Fibroblast of gingiva (primary cell): Measurements from ENCODE around the gene GPR39.
"Not testable (repeated sequence)": the region's sequence is repeated elsewhere in the genome, so short reads cannot be mapped to it uniquely, and the experiment has no call there.

Experiments
- DNase-seq: peaks from one replicate; pipeline ENCODE4 v3.0.0-alpha.2; 2011; ENCODE audit warnings: low read depth

The GPR39 gene

DNA sequence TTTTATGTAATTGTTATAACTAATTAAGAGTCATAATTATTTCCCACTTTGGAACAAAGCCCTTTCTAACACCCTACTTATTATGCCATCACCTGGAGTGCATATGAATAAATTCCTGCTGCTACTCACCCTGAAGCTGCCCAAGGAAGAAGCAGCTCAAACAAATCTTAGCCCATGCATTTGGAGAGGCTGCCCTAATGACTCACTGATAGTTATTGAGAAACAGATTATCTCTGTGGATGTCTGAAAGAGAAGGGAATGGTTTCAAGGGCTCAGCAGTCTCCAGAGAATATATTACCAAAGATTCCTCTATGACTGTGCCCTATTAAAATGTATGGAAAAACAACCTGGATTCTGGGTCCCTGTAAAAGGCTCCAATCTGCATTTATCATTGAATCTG lies 81.0 kb downstream of the GPR39 start:
- no peak for DNase-seq

DNA sequence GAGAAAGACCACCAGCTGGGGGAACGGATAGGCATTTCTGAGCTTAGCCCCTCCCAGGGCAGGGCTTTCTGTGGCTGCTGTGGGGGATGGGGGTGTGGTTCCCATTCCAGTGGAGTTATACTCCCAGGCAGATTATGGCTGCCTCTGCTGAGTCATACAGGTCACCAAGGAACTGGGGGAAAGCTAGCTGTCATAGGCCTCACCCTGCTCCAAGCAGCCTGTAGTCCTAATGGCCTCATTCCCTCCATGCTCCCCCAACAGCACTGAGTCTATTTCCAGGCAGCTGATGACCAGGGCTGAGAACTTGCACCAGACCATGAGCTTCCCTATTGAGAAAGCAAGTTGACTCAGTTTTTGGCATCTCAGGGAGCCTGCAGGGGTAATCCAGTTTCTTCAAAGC lies 87.1 kb downstream of the GPR39 start:
- peak; percentile 44 for DNase-seq

DNA sequence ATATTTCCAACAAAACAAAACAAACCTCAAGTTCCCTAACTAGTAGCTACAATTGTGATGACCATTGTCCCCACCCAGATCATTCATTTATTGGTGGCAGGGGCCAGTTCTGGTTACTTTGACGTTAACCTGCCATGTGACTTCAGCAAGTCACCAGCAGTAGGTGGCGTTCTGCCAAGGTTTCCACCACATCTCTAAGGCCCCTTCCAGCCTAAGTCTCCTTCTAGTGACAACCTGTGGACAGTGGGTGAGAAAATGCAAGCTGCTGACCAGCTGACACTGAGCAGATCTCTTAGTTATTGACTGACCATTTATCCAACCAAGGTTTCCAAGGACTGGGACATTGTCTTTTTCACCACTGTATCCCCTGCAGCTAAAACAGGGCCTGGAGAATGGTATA lies 98.4 kb downstream of the GPR39 start:
- DNase-seq: no peak

DNA sequence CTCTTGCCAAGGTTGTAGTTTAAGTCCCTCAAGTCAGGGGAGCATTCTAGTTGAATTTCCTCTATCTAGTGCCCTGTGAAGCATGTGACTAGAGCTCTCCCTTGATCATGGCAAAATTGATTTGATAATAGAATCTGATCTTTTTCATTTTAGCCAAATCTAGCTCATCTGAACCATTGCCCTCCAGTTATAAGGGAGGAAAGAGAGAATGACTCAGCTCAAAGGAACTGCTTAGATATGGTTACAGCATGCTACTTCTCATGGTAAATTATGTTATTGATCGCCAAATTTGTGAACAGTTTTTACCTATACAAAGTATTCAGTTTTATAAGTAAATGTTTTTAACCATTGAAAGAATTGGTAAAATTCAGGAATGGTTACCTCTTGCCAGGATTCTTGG lies 100.8 kb downstream of the GPR39 start:
- no peak for DNase-seq

DNA sequence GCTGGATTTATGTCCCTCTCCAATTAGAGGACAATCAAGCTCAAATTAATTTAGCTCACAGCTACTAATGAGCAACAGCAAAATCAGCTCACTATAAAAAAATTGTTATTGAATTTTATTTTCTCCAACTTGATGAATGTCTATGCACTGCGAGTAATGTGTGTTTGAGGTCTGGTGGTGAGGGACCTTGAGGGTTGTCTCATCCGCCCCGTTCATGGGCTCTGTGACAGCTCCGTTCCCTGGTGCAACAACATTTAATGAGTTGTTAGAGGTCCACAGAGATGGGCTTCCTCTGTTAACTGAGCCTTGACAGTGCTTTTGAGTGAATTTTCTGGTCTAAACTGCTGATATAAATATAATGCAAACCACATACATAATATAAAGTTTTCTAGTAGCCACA lies 101.7 kb downstream of the GPR39 start:
- no peak for DNase-seq

DNA sequence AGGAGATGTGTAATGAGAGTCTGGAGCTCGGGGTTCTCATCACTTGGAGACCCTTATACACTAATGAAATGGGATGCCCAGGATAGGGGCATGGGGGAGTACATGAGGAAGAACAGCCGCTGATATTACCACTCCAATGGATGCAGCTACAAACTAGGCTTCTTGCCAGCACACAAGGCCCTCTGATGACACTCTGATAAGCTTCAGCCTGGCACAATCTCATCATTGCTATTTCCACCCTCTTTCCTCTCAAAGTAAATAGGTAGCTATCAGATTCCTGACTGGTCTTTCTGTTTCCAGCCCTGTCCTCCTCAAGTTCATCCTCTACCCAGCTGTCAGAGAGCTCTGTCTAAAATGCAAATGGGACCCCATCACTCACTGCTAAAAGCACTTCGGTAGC lies 103.0 kb downstream of the GPR39 start:
- no peak for DNase-seq

- no peak for DNase-seq
These were observed 104.7 kb downstream of the GPR39 start for GRCh38 chr2:132521341-132521740.

- no peak for DNase-seq
These were observed 106.3 kb downstream of the GPR39 start for GRCh38 chr2:132522901-132523300.

GRCh38 chr2:132537061-132537460 lies 120.5 kb downstream of the GPR39 start:
- not testable (repeated sequence) for DNase-seq

- no peak for DNase-seq
These were observed 121.8 kb downstream of the GPR39 start for GRCh38 chr2:132538331-132538855.

DNA sequence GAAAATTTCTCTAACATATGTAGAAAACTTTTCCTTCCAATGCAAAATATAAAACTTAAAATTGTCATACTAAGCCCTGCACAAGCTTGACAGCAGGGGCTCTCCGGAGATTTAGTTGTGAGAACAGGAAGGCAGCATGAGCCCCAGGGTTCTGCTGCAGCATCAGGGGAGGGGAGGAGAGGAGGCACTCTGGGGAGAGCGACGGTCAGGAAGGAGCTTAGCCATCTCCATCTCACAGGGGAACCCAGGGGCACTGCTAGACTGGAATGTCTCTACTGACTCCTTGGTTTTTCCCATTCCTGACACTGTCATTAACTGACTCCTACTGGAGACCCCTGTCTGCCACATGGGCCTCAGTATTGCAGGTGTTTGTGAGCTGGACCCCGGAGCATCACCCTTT lies 123.6 kb downstream of the GPR39 start:
- no peak for DNase-seq

DNA sequence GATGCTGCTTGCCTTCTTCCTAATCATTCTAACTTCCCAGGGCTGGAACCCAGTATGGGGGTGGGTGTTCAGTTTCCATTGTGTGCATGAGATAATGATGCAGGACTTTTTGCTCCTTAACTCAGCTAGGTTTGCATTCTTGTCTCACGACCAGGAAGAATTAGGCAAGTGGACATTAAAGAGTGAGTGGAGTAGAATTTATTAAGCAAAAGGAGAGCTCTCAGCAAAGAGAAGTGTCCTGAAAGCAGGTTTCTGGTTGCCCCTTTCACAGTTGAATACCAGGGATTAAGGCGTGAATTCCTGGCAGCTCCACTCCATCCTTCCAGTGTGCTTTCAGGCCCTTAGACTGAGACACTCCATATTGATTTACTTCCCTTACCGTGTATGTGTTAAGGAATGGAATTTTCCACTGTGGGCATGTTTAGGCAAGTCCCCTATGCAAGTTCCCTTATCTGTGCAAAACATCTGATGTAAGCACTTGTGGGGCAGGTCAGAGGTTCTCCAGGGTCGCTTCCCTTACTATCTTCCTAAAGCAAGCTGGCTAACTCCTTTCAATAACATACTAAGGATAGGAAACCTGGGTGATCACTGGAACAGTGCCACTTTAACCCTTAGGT lies 126.5 kb downstream of the GPR39 start:
- DNase-seq: no peak

GRCh38 chr2:132544006-132544630 lies 127.5 kb downstream of the GPR39 start:
- DNase-seq: no peak

GRCh38 chr2:132547090-132547687 lies 130.6 kb downstream of the GPR39 start:
- peak; percentile 59 for DNase-seq

DNA sequence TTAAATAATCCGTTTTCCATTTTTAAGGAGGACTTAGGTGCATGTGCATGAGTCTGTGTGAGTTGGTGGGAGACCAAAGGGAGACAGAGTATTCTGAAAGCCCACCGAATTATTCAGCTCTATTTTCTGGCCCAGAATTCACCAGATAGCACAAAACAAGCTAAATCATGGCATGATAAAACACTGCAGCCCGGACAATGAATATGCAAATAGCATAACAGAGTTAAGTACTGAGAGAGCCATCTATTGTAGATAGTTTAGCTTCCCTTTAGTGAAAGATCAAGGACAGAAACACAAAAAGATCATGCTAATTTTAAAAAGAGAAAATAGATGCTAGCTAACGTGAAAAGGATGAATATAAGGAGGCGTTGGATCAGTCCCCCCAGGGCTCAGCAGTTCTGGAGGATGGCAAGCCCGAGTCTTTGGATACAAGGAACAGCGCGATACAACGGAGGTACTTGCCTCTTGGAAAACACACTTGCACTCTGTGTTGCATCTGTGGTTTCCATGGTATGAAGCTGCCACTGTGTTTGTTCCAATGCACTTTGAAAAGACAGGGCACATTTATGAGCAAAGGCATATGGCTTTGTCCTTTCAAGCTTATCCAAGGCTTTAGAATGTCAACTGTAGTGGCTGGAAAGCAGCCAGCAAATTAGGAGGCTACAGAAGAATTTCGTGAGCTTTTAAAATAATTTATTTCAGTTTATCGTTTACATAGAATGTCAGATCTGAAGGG lies 133.5 kb downstream of the GPR39 start:
- DNase-seq: no peak

GRCh38 chr2:132550946-132551345 lies 134.3 kb downstream of the GPR39 start:
- no peak for DNase-seq

- DNase-seq: no peak
These were observed 141.1 kb downstream of the GPR39 start for GRCh38 chr2:132557694-132558093.

GRCh38 chr2:132559326-132559725 lies 142.7 kb downstream of the GPR39 start:
- no peak for DNase-seq

DNA sequence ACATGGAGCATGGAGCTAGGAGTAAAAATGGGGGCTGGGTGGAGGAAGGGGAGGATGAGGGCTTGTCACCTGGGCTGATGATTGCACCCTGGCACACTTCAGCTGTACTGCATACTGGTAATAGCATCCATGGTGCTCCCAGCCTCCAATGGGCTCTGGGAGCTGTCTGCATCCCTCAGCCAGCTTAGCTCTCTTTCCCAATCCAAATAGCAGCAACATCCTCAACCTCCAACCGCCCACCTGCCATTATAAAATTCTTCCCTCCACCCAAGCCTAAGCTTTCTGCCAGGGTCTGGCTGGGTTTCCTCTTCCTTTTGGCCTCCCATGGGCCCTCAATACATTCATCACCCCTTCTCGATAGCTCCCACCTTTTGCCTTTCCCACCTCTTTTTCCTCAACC lies 143.3 kb downstream of the GPR39 start:
- no peak for DNase-seq

GRCh38 chr2:132560562-132560961 lies 144.0 kb downstream of the GPR39 start:
- DNase-seq: no peak

DNA sequence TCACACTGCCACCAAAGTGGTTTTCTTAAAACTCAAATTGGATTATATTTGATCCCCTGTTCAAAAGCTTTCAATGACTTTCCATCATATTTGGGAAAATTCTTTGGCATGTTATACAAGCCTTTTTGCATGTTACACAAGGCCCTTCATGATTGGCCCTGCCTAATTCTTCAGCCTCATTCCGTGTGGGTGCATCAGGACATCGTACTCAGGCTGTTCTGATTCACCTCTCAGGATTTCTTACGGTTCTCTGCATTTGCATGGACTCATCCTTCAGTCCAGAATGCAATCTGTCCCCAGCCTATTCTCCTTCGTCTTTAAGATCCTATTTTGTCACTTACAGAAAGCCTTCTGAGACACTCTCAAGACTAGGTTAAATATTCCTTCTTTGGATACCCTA lies 145.6 kb downstream of the GPR39 start:
- no peak for DNase-seq

- no peak for DNase-seq
These were observed 147.5 kb downstream of the GPR39 start for GRCh38 chr2:132564065-132564464.

DNA sequence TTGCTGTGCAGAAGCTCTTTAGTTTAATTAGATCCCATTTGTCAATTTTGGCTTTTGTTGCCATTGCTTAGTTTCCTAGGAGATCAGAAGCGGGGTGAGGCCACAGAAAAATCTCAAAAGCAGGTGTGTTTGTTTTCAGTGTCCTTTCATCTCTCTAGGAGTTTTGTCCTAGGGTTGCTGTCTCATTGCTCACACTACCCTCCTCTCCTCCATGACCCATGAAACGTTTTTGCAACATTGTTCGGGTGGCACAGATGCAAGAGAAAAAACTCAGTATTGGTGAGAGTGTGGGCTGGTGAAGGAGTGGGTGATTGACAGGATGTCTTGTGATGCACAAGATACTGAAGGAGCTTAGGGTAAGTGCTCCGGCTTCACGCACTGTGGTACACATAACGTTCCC lies 149.8 kb downstream of the GPR39 start:
- no peak for DNase-seq
